Right kidney (tissue), 9 donors: ENCODE data around the gene NVL.
"Not testable (repeated sequence)": the region's sequence is repeated elsewhere in the genome, so short reads cannot be mapped to it uniquely, and the experiment has no call there.

Experiments used
- DNase-seq: peaks from one replicate; pipeline ENCODE4 v3.0.0-alpha.2; 2016
- long read RNA-seq, 8 donors: transcript quantifications; one replicate each; lab custom pipeline, GENCODE V29; 2026

NVL gene
- long read RNA-seq, donor 1, partial matches to known transcripts, result 47 of 171 reads
- long read RNA-seq, donor 1, other reads (novel, unspliced or antisense), result 123 of 171 reads
- long read RNA-seq, donor 2, partial matches to known transcripts, result 130 of 140 reads
- long read RNA-seq, donor 2, other reads (novel, unspliced or antisense), result 8 of 140 reads
- long read RNA-seq, donor 3, partial matches to known transcripts, result 0 of 4 reads
- long read RNA-seq, donor 3, other reads (novel, unspliced or antisense), result 0 of 4 reads
- long read RNA-seq, donor 4, partial matches to known transcripts, result 0 of 4 reads
- long read RNA-seq, donor 4, other reads (novel, unspliced or antisense), result 0 of 4 reads
- long read RNA-seq, donor 5, partial matches to known transcripts, result 0 of 1 reads
- long read RNA-seq, donor 5, other reads (novel, unspliced or antisense), result 0 of 1 reads
- long read RNA-seq, donor 6, partial matches to known transcripts, result 0 of 3 reads
- long read RNA-seq, donor 6, other reads (novel, unspliced or antisense), result 0 of 3 reads
- long read RNA-seq, donor 7, partial matches to known transcripts, result 0 of 1 reads
- long read RNA-seq, donor 7, other reads (novel, unspliced or antisense), result 0 of 1 reads
- long read RNA-seq, donor 8, partial matches to known transcripts, result 0 of 1 reads
- long read RNA-seq, donor 8, other reads (novel, unspliced or antisense), result 0 of 1 reads

GRCh38 chr1:224329842-224330753 lies at the start of gene NVL:
TSS of gene NVL (minus strand) at chr1:224330172. CDS start at chr1:224330127, 45 bp downstream.
- peak; percentile 100 for DNase-seq

GRCh38 chr1:224378855-224379631 lies 49.1 kb upstream of the NVL start:
- DNase-seq, result no peak

GRCh38 chr1:224377676-224378006 lies 47.7 kb upstream of the NVL start:
- no peak for DNase-seq

GRCh38 chr1:224375059-224375458 lies 45.1 kb upstream of the NVL start:
- no peak for DNase-seq

- no peak for DNase-seq
Measured at GRCh38 chr1:224373008-224373590, 43.1 kb upstream of the NVL start.

GRCh38 chr1:224368409-224368808 lies 38.4 kb upstream of the NVL start:
- no peak for DNase-seq

- DNase-seq, result no peak
Measured at GRCh38 chr1:224359207-224359606, 29.2 kb upstream of the NVL start.

- DNase-seq, result no peak
Measured at GRCh38 chr1:224358237-224358636, 28.3 kb upstream of the NVL start.

GRCh38 chr1:224357626-224358124 lies 27.7 kb upstream of the NVL start:
- DNase-seq, result no peak

- DNase-seq, result peak; percentile 97
Measured at GRCh38 chr1:224356685-224357625, 27.0 kb upstream of the NVL start, which contains the start of gene CNIH4. TSS of gene CNIH4 (plus strand) at chr1:224356879. CDS start at chr1:224356925, 46 bp downstream.

- no peak for DNase-seq
Measured at GRCh38 chr1:224353975-224354925, 24.3 kb upstream of the NVL start.

- DNase-seq, result not testable (repeated sequence)
Measured at GRCh38 chr1:224352436-224353085, 22.6 kb upstream of the NVL start.

- DNase-seq, result not testable (repeated sequence)
Measured at GRCh38 chr1:224349716-224350115, 19.7 kb upstream of the NVL start.

GRCh38 chr1:224348137-224348536 lies 18.2 kb upstream of the NVL start:
- no peak for DNase-seq

GRCh38 chr1:224343679-224344078 lies 13.7 kb upstream of the NVL start:
- no peak for DNase-seq

GRCh38 chr1:224340453-224341384 lies 10.7 kb upstream of the NVL start:
- peak; percentile 60 for DNase-seq

- DNase-seq, result peak; percentile 47
Measured at GRCh38 chr1:224339442-224340033, 9.6 kb upstream of the NVL start.
